ENCODE measurements around the gene PIGT.

Gene PIGT

DNA sequence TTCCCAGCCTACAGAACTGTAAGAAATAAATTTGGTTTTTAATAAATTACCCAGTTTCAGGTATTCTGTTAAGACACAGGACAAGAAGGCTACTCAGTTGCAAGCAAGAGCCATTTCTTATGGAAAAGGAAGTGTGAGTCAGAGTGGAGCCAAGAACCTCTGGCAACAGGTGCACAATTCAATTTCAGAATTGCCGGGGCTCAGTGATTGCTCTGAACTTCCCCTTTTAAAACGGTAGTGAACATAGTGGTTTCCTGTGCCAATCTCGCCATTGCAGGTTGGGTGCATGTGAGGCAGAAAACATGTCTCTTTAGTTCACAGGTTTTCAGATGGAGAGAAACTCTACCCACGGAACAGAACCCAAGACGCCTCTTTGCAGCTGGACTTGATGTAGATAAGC, 16.4 kb downstream of the PIGT start:
- DNase-seq = no peak

GRCh38 chr20:45433316-45433715, 17.4 kb downstream of the PIGT start:
- DNase-seq = no peak

GRCh38 chr20:45433976-45434375, 18.0 kb downstream of the PIGT start:
- no peak for DNase-seq

- DNase-seq = peak; percentile 55
These were observed 21.0 kb downstream of the PIGT start for GRCh38 chr20:45436732-45437485.

- no peak for DNase-seq
These were observed 24.5 kb downstream of the PIGT start for GRCh38 chr20:45440424-45440823.

DNA sequence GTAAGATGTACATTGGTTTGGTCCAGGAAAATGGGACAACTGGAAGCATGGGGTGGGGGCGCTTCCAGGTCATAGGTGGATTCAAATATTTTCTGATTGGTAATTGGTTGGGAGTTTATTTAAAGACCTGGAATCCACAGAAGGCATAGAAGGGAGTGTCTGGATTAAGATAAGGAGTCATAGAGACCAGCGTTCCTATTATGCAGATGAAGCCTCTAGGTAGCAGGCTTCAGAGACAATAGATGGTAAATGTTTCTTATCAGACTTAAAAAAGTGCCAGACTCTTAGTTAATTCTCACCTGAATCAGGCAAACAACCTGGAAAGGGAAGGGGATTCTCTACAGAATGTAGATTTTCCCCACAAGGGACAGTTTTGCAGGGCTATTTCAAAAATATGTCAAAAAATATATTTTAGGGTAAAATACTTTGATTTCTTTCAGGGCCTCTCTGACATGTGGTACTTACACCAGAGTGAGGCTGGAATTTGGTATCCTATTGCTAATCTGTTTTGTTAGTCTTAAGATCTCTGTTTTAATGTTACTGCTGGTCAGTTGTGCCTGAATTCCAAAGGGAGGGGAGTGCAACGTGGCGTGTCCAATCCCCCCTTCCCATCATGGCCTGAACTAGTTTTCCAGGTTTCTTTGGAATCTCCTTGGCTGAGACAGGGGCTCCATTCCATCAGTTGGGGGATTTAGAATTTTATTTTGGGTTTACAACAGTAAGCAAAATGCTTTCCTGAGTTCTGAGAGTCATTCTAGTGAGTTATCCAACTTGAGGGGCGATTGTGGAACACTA, 25.1 kb downstream of the PIGT start:
- DNase-seq = no peak

GRCh38 chr20:45441746-45442145, 25.8 kb downstream of the PIGT start:
- DNase-seq = no peak

- no peak for DNase-seq
These were observed 28.1 kb downstream of the PIGT start for GRCh38 chr20:45444050-45444449.

- no peak for DNase-seq
These were observed 30.0 kb downstream of the PIGT start for GRCh38 chr20:45445805-45446562.

GRCh38 chr20:45448270-45448669, 32.3 kb downstream of the PIGT start:
- no peak for DNase-seq

- DNase-seq = no peak
These were observed 33.6 kb downstream of the PIGT start for GRCh38 chr20:45449528-45449927.

- peak; percentile 39 for DNase-seq
These were observed 34.3 kb downstream of the PIGT start for GRCh38 chr20:45450097-45450818.

DNA sequence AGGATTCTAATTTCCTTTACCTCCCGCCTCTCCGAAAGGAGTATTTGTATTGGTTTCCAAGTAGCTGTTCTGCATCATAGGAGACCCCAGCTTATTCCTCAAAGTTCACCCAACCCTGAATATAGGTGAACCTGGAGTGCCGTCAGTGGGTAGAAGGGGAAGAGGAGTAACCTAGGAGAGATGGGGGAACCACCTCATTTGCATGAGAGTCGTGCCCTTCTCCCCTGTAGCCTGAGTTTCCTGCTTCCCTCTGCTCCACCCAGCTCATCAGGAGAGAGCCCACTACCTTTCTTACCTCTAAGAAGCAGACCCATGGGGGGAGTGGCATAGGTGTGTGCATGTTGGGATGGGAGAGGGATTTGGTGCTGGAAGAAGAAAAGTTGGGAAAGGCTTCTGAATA, 36.3 kb downstream of the PIGT start:
- no peak for DNase-seq

- DNase-seq = no peak
These were observed 37.1 kb downstream of the PIGT start for GRCh38 chr20:45452772-45453691.

GRCh38 chr20:45456632-45457031, 40.7 kb downstream of the PIGT start:
- DNase-seq = peak; percentile 34

DNA sequence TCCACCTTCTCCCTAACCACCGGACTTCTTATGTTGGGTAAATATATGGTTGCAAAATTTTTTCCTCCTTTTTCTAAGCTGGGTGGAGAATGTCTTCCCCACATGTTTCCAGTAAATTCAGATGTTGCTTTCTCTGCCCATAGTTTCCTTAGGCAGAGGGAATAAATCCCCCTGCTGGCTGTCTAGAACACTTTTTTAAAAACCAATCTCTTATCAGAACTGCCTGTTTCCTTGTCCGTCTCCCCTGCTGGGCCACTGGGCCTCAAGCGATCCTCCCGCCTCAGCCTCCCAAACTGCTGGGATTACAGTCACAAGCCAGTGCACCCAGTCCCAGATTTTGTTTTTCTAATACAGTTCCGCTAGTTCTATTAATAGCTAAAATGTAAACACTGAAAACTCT, 43.7 kb downstream of the PIGT start:
- no peak for DNase-seq

DNA sequence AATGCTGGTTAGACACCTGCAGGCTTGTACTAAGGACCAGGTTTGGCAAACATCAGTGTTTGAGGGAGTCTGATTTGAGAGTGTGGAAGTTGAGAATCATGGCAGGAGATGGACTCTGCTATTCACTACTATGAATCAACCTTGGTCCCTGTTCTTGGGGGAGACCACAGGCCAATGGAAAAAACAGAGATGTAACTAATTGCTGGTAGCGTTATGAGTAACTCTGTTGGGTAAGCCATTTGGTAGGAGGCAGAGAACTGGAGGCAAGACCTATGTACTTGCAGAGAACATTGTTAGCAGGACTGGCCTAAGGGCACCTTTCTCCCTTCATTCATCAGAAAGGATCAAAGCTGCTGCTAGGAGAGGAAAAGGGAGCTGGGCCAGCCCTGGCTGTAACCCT, 45.3 kb downstream of the PIGT start:
- DNase-seq = no peak

DNA sequence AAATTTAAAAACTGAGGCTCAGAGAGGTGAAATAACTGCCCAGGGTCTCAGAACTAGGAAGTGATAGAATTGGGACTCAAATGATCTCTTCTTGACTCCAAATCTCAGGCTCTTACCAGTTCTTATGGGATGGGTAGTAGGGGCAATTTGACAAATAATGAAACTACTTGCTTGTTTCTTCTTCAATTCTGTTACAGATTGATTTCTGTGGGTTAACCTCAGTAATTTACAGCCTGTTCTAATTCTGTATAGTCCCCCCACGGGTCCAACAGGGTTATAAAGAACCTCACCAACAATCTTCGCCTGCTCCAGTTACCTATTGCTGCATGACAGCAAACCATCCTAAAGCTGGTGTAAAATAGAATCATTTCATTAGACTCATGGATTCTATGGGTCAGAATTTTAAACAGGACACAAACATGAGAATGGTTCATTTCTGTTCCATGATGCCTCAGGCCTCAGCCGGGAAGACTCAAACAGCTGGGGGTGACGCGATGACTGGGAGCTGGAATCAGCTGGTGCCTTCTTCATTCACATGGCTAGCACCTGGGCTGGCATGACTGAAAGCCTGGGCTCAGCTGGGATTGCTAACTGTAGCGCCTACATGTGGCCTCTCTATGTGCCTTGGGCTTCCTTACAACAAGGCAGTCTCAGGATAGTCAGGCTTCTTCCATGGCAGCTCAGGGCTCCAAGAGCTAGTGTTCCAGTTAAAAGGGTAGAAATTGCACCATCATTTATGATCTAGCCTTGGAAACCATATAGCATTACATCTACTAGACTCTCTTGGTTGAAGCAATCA, 47.0 kb downstream of the PIGT start:
- DNase-seq = no peak

DNA sequence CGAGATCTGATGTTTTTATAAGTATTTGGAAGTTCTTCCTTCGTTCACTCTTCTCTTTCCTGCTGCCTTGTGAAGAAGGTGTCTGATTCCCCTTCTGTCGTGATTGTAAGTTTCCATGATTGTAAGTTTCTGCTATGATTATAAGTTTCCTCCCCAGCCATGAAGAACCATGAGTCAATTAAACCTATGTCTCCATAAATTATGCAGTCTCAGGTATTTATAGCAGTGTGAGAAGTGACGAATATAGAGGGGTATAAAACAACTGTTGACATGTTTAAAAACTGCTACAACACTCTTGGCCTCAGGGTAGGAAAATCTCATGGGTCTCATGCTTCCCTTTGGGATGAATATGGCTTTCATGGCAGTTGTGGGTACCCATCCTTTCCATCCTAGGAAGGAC, 47.8 kb downstream of the PIGT start:
- no peak for DNase-seq

GRCh38 chr20:45465491-45466266, 49.7 kb downstream of the PIGT start:
- no peak for DNase-seq
